ENCODE data around the gene EPS15. TPM values are rescaled to one million over a fixed set of nuclear protein-coding genes. Genes with fewer than 3 reads are reported as not detected.
"Not testable (repeated sequence)": the region's sequence is repeated elsewhere in the genome, so short reads cannot be mapped to it uniquely, and the experiment has no call there.

EPS15 gene
- total RNA-seq, 1 donor from 2014 or later = 139 TPM

- Mint-ChIP-seq H3K9me3 (ENCODE audit: unreplicated experiment) (no peaks in the 10 kb centered on the region), H3K36me3 (ENCODE audit: unreplicated experiment) (no peaks in the 10 kb centered on the region), H3K4me3 (ENCODE audit: unreplicated experiment) (no peak overlapping the region), H3K4me1 (ENCODE audit: low read depth, unreplicated experiment) (no peaks in the 10 kb centered on the region), H3K27ac (ENCODE audit: unreplicated experiment) (no peak overlapping the region), H3K27me3 (ENCODE audit: unreplicated experiment) (peaks cover 1% of the 10 kb centered on the region)
- TF ChIP-seq CTCF (IDR thresholded peaks at IDR 0.05; ENCODE audit: partially characterized antibody, unreplicated experiment) = no peak
- DNase-seq = no peak
Observed at GRCh38 chr1:51443555-51443954, 75.5 kb downstream of the EPS15 start.

GRCh38 chr1:51442616-51443015 is 76.5 kb downstream of the EPS15 start:
- Mint-ChIP-seq H3K4me3 (ENCODE audit: unreplicated experiment) (no peak overlapping the region), H3K27me3 (ENCODE audit: unreplicated experiment) (peaks cover 1% of the 10 kb centered on the region), H3K27ac (ENCODE audit: unreplicated experiment) (no peak overlapping the region), H3K4me1 (ENCODE audit: low read depth, unreplicated experiment) (no peaks in the 10 kb centered on the region), H3K36me3 (ENCODE audit: unreplicated experiment) (no peaks in the 10 kb centered on the region), H3K9me3 (ENCODE audit: unreplicated experiment) (no peaks in the 10 kb centered on the region)
- no peak for TF ChIP-seq CTCF (IDR thresholded peaks at IDR 0.05; ENCODE audit: partially characterized antibody, unreplicated experiment)
- no peak for DNase-seq

GRCh38 chr1:51442198-51442597 is 76.9 kb downstream of the EPS15 start:
- no peaks in the 10 kb centered on the region for H3K4me1 Mint-ChIP-seq (ENCODE audit: low read depth, unreplicated experiment)
- H3K27ac Mint-ChIP-seq (ENCODE audit: unreplicated experiment) = no peak overlapping the region
- DNase-seq = no peak
- H3K36me3 Mint-ChIP-seq (ENCODE audit: unreplicated experiment) = no peaks in the 10 kb centered on the region
- H3K4me3 Mint-ChIP-seq (ENCODE audit: unreplicated experiment) = no peak overlapping the region
- TF ChIP-seq CTCF (IDR thresholded peaks at IDR 0.05; ENCODE audit: partially characterized antibody, unreplicated experiment) = no peak
- H3K9me3 Mint-ChIP-seq (ENCODE audit: unreplicated experiment) = no peaks in the 10 kb centered on the region
- H3K27me3 Mint-ChIP-seq (ENCODE audit: unreplicated experiment) = peaks cover 1% of the 10 kb centered on the region

GRCh38 chr1:51439895-51440294 is 79.2 kb downstream of the EPS15 start:
- Mint-ChIP-seq H3K27me3 (ENCODE audit: unreplicated experiment) (peaks cover 1% of the 10 kb centered on the region), H3K36me3 (ENCODE audit: unreplicated experiment) (no peaks in the 10 kb centered on the region), H3K4me1 (ENCODE audit: low read depth, unreplicated experiment) (no peaks in the 10 kb centered on the region), H3K9me3 (ENCODE audit: unreplicated experiment) (no peaks in the 10 kb centered on the region), H3K4me3 (ENCODE audit: unreplicated experiment) (no peak overlapping the region), H3K27ac (ENCODE audit: unreplicated experiment) (no peak overlapping the region)
- no peak for TF ChIP-seq CTCF (IDR thresholded peaks at IDR 0.05; ENCODE audit: partially characterized antibody, unreplicated experiment)
- no peak for DNase-seq

GRCh38 chr1:51439053-51439452 is 80.0 kb downstream of the EPS15 start:
- Mint-ChIP-seq H3K9me3 (ENCODE audit: unreplicated experiment) (no peaks in the 10 kb centered on the region), H3K36me3 (ENCODE audit: unreplicated experiment) (no peaks in the 10 kb centered on the region), H3K27me3 (ENCODE audit: unreplicated experiment) (peaks cover 1% of the 10 kb centered on the region), H3K4me1 (ENCODE audit: low read depth, unreplicated experiment) (no peaks in the 10 kb centered on the region), H3K27ac (ENCODE audit: unreplicated experiment) (no peak overlapping the region), H3K4me3 (ENCODE audit: unreplicated experiment) (no peak overlapping the region)
- no peak for DNase-seq
- no peak for TF ChIP-seq CTCF (IDR thresholded peaks at IDR 0.05; ENCODE audit: partially characterized antibody, unreplicated experiment)

GRCh38 chr1:51437391-51437790 is 81.7 kb downstream of the EPS15 start:
- not testable (repeated sequence) for H3K4me3 Mint-ChIP-seq (ENCODE audit: unreplicated experiment); DNase-seq; H3K27ac Mint-ChIP-seq (ENCODE audit: unreplicated experiment); H3K36me3 Mint-ChIP-seq (ENCODE audit: unreplicated experiment); H3K4me1 Mint-ChIP-seq (ENCODE audit: low read depth, unreplicated experiment); H3K9me3 Mint-ChIP-seq (ENCODE audit: unreplicated experiment); H3K27me3 Mint-ChIP-seq (ENCODE audit: unreplicated experiment)

All from glutamatergic neuron (in vitro differentiated cells).